Inflammatory macrophage treated with lipopolysaccharide for 4 hours (primary cell): ENCODE results near the gene DNMT1.

ENCODE experiments used
- DNase-seq: peaks from one replicate; pipeline ENCODE4 v3.0.0-alpha.2; 2020

The DNMT1 gene

GRCh38 chr19:10112895-10113591, 81.7 kb downstream of the DNMT1 start:
- no peak for DNase-seq

DNA sequence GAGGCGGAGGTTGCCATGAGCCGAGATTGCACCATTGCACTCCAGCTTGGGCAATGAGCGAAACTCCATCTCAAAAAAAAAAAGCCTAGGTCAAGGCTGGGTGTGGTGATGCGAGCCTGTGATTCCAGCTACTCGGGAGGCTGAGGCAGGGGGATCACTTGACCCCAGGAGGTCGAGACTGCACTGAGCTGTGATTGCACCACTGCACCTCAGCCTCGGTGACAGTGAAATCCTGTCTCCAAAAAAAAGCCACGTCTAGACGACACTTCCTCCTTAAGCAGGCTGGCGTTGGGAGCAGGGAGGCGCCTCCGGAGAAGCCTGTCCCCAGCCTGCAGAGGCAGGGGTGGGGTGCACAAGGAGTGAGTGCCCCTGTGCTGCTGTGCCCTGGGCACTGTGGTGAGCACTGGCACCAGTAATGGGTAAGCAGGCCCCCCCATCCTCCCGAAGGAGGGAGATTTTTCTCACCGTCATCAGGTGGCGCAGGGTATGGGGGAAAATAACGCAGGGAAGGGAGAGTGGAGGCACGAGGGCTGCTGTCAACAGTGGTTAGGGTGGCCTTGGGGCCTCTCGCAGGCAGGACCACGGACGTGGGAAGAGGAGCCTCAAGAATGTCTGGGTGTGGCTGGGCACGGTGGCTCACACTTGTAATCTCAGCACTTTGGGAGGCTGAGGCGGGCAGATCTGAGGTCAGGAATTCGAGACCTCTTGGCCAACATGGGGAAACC, 82.6 kb downstream of the DNMT1 start:
- peak; percentile 92 for DNase-seq

- DNase-seq: peak; percentile 80
Observed at GRCh38 chr19:10111405-10111811, 83.3 kb downstream of the DNMT1 start, which contains the start of gene P2RY11. Gene P2RY11 (plus strand): TSS chr19:10111693. CDS start chr19:10111722, 29 bp downstream.

DNA sequence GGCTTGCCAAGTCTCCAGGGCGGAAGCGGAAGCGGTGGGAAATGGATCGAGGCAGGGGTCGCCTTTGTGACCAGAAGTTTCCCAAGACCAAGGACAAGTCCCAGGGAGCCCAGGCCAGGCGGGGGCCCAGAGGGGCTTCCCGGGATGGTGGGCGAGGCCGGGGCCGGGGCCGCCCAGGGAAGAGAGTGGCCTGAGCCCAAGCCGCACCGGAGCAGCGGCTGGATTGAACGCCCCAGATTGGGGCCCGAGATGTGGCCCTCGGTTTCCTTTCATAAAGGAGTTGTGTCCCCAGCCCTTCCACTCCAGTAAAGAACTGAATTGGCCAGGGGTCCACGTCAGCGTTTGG, 83.8 kb downstream of the DNMT1 start:
- no peak for DNase-seq

DNA sequence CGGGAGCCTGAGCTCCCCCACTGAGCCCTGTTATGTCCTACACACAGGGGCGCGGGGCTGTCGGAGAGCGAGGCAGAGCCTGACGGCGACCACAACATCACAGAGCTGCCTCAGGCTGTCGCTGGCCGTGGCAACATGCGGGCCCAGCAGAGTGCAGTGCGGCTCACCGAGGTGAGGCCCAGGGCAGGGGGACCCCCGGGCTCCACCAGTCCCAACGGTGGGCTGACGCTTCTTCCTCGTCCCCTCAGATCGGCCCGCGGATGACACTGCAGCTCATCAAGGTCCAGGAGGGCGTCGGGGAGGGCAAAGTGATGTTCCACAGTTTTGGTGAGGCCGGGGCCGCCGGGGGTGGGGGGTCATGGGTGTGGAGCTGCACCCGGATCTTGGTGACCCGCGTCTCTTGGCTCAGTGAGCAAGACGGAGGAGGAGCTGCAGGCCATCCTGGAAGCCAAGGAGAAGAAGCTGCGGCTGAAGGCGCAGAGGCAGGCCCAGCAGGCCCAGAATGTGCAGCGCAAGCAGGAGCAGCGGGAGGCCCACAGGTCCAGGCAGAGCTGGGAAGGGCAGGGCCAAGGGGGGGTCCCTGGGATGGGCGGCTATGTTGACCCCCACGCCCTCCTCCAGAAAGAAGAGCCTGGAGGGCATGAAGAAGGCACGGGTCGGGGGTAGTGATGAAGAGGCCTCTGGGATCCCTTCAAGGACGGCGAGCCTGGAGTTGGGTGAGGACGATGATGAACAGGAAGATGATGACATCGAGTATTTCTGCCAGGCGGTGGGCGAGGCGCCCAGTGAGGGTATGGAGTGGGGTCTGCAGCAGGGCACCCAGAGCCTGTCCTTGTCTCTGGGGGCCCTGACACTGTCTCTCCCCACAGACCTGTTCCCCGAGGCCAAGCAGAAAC, 84.4 kb downstream of the DNMT1 start:
- DNase-seq: no peak

DNA sequence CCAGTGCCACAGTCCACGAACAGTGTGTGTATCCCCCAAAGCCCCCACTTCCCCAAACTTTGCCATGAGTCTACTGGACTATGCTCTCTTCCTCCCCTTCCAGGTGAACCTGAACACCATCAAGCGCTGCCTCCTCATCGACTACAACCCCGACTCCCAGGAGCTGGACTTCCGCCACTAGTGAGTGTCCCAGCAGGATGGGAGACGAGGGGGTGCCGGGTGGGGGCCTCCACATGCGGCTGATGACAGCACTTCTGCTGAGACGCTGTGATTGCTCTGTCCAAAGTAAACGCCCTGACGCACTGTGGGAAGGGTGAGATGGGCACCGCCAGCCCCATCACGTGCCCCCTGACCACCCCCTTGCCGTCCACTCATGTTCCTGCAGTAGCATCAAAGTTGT, 85.2 kb downstream of the DNMT1 start:
- no peak for DNase-seq

- DNase-seq: no peak
Observed at GRCh38 chr19:10107817-10108367, 86.9 kb downstream of the DNMT1 start.

GRCh38 chr19:10107254-10107653, 87.5 kb downstream of the DNMT1 start:
- DNase-seq: no peak

DNA sequence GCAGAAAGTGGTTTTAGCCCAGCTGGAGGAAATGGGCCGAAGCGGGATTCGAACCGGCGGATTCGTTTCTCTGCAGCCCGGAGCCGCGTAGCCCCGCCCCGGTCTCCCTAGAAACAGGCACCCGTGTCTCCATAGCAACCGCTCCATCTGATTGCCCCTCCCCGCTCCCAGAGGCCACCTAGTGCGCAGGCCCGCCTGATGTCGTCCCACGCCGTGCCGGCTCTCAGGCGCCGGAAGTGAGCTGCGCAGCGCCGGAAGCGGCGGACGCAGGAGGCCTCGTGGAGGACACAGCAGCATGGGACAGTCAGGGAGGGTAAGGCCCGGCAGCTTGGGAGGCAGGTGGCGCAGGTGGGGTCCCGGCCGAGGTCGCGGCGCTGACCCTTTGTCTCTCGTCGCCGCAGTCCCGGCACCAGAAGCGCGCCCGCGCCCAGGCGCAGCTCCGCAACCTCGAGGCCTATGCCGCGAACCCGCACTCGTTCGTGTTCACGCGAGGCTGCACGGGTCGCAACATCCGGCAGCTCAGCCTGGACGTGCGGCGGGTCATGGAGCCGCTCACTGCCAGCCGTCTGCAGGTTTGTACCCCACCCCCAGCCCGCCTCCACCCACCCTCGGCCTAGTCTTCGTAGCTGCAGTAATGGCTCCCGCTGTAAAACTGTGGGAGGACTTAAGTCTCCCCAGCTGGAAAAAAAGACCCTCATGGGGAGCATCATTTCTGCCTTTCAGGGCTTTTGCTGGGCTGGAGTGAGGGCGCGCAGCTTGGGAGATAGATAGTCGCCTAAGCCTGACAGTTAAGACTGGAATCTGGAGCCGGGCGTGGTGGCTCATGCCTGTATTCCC, 88.4 kb downstream of the DNMT1 start, which contains the start of gene PPAN:
Gene PPAN (plus strand): TSS at position 263 of the 837 bp plus-strand sequence. CDS start 33 bp downstream, at position 296.
- DNase-seq: peak; percentile 99

DNA sequence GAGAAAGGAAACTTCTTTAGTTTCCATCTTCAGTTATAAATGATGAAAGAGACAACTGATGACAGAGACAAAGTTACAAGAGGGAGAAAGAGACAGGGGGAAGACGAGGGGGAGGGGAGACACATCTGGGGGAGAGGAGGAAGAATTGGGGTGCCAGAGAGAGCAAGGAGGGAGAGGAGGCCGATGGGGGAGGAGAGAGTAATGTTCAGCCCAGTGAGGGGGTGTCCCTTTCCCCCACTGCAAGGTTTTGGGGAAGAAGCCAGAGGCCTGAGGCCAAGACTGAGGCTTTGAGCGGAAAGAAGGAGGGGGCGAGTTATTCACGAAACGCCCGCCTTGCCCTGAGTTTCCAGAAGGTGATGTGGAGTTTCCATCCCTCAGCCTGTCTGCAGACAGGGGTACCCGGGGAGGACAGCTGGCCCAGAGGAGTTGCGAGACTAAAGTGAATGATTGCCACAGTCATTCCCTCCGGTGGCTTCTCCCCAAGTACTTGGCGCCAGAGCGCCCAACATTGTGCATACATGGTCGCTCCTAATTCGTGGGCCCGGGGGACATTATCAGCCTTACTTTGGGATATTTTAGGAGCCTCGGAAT, 89.1 kb downstream of the DNMT1 start:
- peak; percentile 69 for DNase-seq

DNA sequence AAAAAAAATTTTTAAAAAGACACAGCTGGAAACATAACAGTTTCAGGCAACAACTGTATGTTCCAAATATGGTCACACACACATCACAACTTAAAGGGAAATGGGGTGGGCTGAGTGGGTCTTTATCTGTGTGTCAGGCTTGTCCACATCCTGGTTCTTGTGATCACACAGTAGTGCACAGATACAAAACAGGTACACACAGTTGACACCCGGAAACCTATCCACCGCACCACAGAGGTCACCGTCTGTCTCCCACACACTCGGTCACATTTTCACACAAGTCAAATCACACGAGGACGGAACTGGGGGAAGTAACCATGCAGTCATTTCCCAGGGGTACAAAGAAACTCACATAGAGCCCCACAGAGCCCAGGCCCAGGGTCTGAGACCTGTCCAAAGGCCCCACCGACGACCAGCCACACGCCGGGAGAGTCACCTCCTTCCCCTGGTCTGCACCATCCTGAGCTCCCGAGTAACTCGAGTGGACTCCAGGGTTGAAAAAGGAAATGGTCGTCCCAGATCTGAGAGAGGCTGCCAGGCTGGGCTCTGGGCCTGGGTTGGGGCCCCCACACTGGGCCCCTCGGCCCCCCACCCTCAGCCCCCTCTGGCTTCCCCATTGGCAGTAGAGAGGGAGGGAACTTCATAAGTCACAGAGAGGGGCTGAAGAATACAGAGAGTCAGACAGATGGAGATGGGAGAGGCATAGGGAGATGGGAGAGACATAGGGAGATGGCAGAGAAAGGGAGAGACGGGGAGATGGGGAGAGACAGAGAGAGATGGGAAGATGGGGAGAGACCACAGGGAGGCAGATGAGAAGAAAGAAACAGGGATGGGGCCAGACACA, 89.9 kb downstream of the DNMT1 start:
- peak; percentile 61 for DNase-seq

GRCh38 chr19:10104130-10104513, 90.6 kb downstream of the DNMT1 start:
- no peak for DNase-seq

GRCh38 chr19:10102787-10103236, 91.9 kb downstream of the DNMT1 start:
- DNase-seq: peak; percentile 52

DNA sequence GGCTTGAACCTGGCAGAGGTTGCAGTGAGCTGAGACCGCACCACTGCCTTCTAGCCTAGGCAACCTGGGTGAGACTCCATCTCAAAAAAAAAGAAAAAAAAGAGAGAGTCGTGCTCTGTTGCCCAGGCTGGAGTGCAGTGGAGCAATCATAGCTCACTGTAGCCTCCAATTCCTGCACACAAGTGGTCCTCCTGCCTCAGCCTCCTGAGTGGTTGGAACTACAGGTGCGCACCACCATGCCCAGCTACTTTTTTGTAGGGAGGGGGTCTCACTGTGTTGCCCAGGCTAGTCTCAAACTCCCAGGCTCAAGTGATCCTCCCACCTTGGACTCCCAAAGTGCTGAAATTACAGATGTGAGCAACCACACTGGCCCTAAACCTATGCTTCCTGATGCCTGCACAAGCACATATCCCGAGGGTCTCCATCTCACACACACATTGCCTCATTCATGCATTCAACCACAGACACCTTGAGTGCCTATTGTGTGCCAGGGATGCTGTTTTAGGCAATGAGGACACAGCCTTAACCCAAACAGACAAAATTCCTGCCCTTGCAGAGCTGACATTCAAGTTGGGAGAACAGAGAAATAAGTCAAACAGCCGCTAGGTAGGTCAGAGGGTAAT, 94.5 kb downstream of the DNMT1 start:
- no peak for DNase-seq

GRCh38 chr19:10096615-10096963, 98.2 kb downstream of the DNMT1 start:
- DNase-seq: no peak

DNA sequence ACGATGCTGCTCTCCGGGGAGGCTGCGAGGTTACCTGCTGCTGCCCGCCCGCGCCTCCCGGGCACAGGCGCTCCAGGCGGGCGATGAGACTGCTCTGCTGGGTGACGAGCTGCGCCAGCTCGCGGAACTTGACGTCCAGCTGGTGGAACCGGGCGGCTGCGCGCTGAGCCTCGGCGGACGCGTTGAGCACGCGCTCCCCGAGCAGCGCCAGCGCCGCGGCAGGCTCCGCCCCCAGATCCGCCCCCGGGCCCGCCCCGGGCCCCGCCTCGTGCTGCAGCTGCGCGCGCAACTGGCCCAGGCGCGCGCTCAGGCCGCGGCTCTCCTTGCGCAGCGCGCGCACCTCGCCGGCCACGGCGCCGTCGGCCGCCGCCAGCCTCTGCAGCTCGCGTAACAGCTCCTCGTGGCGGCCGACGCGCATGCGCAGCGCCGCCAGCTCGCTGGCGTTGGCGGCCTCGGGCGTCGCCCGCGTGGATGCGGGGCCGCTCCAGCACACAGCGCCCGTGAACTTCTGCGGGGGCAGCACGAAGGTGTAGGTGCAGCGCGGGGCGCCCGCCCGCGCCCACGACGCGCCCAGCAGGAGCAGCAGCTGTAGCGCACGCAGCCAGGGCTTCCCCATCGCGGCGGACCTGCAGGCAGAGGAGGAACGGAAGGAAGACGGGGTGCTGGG, 98.7 kb downstream of the DNMT1 start:
- peak; percentile 95 for DNase-seq

GRCh38 chr19:10095622-10095947, 99.2 kb downstream of the DNMT1 start:
- no peak for DNase-seq

DNA sequence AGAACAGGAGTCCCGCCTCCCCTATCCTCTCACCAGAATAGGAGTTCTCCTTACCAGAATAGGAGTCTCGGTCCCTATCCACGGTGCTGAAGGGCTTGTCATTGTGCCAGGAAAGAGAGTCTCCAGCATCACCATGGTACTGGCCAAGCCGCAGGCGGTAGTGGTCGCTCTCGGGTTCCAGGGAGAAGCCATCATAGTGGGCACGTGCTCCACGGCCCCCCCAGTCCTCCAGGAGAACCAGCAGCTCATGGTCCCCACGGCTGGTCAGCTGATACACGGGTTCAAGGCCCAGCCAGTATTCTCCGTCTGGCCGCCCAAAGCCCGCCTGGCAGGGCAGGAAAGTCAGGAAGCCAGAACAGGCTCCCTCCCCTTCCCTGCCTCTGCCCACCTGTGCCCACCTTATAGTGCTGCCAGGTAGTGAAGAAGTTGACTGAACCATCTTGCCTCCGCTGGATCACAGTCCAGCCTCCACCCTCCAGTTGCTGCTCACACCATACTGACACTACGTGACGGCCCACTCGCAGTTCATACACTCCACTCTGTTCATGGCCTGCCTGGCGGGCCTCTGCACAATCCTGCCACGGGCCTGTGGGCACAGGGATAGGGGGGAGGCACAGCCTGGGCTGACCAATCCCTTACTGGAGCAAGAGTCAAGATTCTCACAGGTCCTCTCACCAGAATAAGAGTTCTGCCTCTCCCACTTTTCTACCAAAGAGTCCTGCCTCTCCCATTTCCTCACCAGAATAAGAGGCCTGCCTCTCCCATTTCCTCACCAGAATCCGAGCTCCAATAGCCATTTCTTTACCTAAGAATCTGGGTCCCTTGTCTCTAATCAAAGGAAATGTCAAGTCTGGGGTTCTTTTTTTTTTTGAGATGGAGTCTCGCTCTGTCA, 101.2 kb downstream of the DNMT1 start:
- no peak for DNase-seq
